Gastrocnemius medialis (tissue), 4 donors: ENCODE results near the gene TAS1R3. TPM values are rescaled to one million over a fixed set of nuclear protein-coding genes. Genes with fewer than 3 reads are reported as not detected.

Source experiments
- ATAC-seq, 2 donors: fragments of 150-250 bp; one replicate each; pipeline ENCODE4 v1.9.1; 2016
- DNase-seq, 2 donors: peaks; one replicate each; pipeline ENCODE4 v3.0.0-alpha.2; 2019
- H3K27ac ChIP-seq, 4 donors: fragments of 200-600 bp; sonication (generic); 1 replicate in 1 of 4; 2 replicates in 3 of 4; pipeline ENCODE4 v1.5.1; 2016 to 2018; ENCODE audit warnings: mild to moderate bottlenecking in 2 of 4, moderate library complexity in 1 of 4
- H3K27me3 ChIP-seq, 3 donors: fragments of 200-600 bp; sonication (generic) in 2 of 3; 1 replicate in 1 of 3; 2 replicates in 2 of 3; pipeline versions ENCODE4 v1.5.1 to v1.6.0; 2016 to 2019; ENCODE audit warnings: mild to moderate bottlenecking in 1 of 3, moderate library complexity in 1 of 3
- H3K36me3 ChIP-seq, 2 donors: fragments of 200-600 bp; sonication (generic) in 1 of 2; one replicate each; pipeline ENCODE4 v1.5.1; 2017 to 2018
- H3K4me1 ChIP-seq, 2 donors: fragments of 200-600 bp; sonication (generic) in 1 of 2; one replicate each; pipeline ENCODE4 v1.5.1; 2016 to 2017; ENCODE audit warnings: mild to moderate bottlenecking in 2 of 2
- H3K4me3 ChIP-seq, 4 donors: fragments of 200-600 bp; sonication (generic) in 3 of 4; 1 replicate in 1 of 4; 2 replicates in 3 of 4; pipeline ENCODE4 v1.5.1; 2016 to 2019; ENCODE audit warnings: mild to moderate bottlenecking in 2 of 4
- H3K9me3 ChIP-seq, 3 donors: fragments of 200-600 bp; sonication (generic) in 2 of 3; 1 replicate in 1 of 3; 2 replicates in 2 of 3; pipeline ENCODE4 v1.5.1; 2016 to 2019
- CTCF ChIP-seq, 5 experiments: fragments of 450-650 bp in 3 of 5; fragments of 200-600 bp in 2 of 5; sonication (generic) in 2 of 5; IDR thresholded peaks in 4 of 5; conservative IDR thresholded peaks in 1 of 5; 1 replicate in 4 of 5; 2 replicates in 1 of 5; pipeline ENCODE4 v1.5.1; 2016 to 2019; ENCODE audit warnings: antibody characterized with exemption in 5 of 5, mild to moderate bottlenecking in 3 of 5, moderate library complexity in 3 of 5
- POLR2A ChIP-seq, 2 donors: fragments of 450-650 bp; IDR thresholded peaks; one replicate each; pipeline ENCODE4 v1.6.1; 2017; ENCODE audit warnings: antibody characterized with exemption in 2 of 2, mild to moderate bottlenecking in 2 of 2, moderate library complexity in 2 of 2
- in situ Hi-C, 4 donors: fragments of 200-750 bp; cut with MboI; loops; one replicate each; pipeline versions ENCODE4 v1.15.0 to v1.8.0; 2017; ENCODE audit warnings: low sequenced_read_pairs in 4 of 4
- intact Hi-C: fragments of 100-400 bp; cut with DNase I; formaldehyde crosslinking; loops from one replicate; pipeline ENCODE4 v1.15.1; 2023; ENCODE audit warnings: low total_unique reads
- total RNA-seq, 4 donors: library from RNA; depleted of rRNA; stranded (reverse); fragments of >200 nt; gene quantifications; one replicate each; pipeline versions ENCODE4 v1.1.0 to v1.2.3, GENCODE V29; 2016

The TAS1R3 gene
- total RNA-seq, 4 donors from 2014 or later = 0.20 to 0.44 TPM; not detected in 2

GRCh38 chr1:1284221-1285101 is 46.6 kb upstream of the TAS1R3 start:
- Histone ChIP-seq H3K36me3 (no peaks in the 10 kb centered on the region), H3K27ac (no peak overlapping the region), H3K4me3 (no peak overlapping the region), H3K27me3 (peaks cover 15 to 34% (median 24%) of the 10 kb centered on the region in 3 donors), H3K4me1 (peaks cover 0 to 6% of the 10 kb centered on the region in 2 donors), H3K9me3 (no peaks in the 10 kb centered on the region)
- intact Hi-C loops = no loop called here
- ATAC-seq = no peak
- no peak for DNase-seq
- in situ Hi-C loops = no loop called here
- no peak for TF ChIP-seq CTCF (IDR thresholded peaks at IDR 0.05 in 4 of 5, conservative IDR thresholded peaks at IDR 0.05 in 1 of 5)
- TF ChIP-seq POLR2A (IDR thresholded peaks at IDR 0.05) = no peak

GRCh38 chr1:1285102-1285571 is 45.9 kb upstream of the TAS1R3 start:
- no peak for TF ChIP-seq CTCF (IDR thresholded peaks at IDR 0.05 in 4 of 5, conservative IDR thresholded peaks at IDR 0.05 in 1 of 5)
- no peak for TF ChIP-seq POLR2A (IDR thresholded peaks at IDR 0.05)
- no peaks in the 10 kb centered on the region for H3K9me3 ChIP-seq
- H3K4me1 ChIP-seq = peaks cover 0 to 6% of the 10 kb centered on the region in 2 donors
- H3K36me3 ChIP-seq = no peaks in the 10 kb centered on the region
- H3K4me3 ChIP-seq = no peak overlapping the region
- DNase-seq = no peak
- no peak overlapping the region for H3K27ac ChIP-seq
- in situ Hi-C loops = no loop called here
- intact Hi-C loops = no loop called here
- no peak for ATAC-seq
- H3K27me3 ChIP-seq = peaks cover 15 to 34% (median 24%) of the 10 kb centered on the region in 3 donors

DNA sequence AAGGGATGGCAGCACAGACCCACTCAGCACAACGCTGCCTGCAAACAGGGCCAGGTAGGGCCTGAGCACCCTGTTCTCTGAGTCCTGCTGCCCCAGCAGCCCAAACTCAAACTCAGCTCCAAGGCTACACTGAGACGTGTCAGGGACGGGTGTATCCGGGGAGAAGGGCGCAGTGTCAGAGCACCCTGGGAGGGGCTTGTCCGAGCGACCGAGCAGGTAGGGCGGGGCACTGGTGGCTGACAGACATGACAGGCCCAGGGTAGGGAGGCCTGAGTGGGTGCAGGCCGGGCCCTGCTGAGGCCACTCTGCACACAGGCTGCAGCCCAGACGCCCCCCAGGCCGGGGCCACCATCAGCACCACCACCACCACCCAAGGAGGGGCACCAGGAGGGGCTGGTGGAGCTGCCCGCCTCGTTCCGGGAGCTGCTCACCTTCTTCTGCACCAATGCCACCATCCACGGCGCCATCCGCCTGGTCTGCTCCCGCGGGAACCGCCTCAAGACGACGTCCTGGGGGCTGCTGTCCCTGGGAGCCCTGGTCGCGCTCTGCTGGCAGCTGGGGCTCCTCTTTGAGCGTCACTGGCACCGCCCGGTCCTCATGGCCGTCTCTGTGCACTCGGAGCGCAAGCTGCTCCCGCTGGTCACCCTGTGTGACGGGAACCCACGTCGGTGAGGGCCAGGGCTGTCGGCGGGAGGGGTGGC is 45.3 kb upstream of the TAS1R3 start:
- intact Hi-C loops = no loop called here
- peaks cover 15 to 34% (median 24%) of the 10 kb centered on the region in 3 donors for H3K27me3 ChIP-seq
- H3K27ac ChIP-seq = no peak overlapping the region
- ATAC-seq (no peak), DNase-seq (no peak)
- H3K4me3 ChIP-seq = no peak overlapping the region
- peaks cover 0 to 6% of the 10 kb centered on the region in 2 donors for H3K4me1 ChIP-seq
- H3K9me3 ChIP-seq = no peaks in the 10 kb centered on the region
- no peaks in the 10 kb centered on the region for H3K36me3 ChIP-seq
- TF ChIP-seq POLR2A (IDR thresholded peaks at IDR 0.05) = no peak
- TF ChIP-seq CTCF (IDR thresholded peaks at IDR 0.05 in 4 of 5, conservative IDR thresholded peaks at IDR 0.05 in 1 of 5) = no peak
- in situ Hi-C loops = no loop called here

GRCh38 chr1:1286313-1287261 is 44.5 kb upstream of the TAS1R3 start:
- H3K36me3 ChIP-seq = no peaks in the 10 kb centered on the region
- intact Hi-C loops (no loop called here), in situ Hi-C loops (no loop called here)
- H3K9me3 ChIP-seq = no peaks in the 10 kb centered on the region
- DNase-seq = no peak
- H3K27ac ChIP-seq = no peak overlapping the region
- peaks cover 0 to 4% of the 10 kb centered on the region in 2 donors for H3K4me1 ChIP-seq
- ATAC-seq = no peak
- H3K27me3 ChIP-seq = peaks cover 15 to 34% (median 24%) of the 10 kb centered on the region in 3 donors
- no peak overlapping the region for H3K4me3 ChIP-seq
- TF ChIP-seq POLR2A (IDR thresholded peaks at IDR 0.05) (no peak), CTCF (IDR thresholded peaks at IDR 0.05 in 4 of 5, conservative IDR thresholded peaks at IDR 0.05 in 1 of 5) (no peak)
